GM06990 (cell line): Measurements from ENCODE around the gene TANGO2.

Experiments used
- DNase-seq: peaks from one replicate; pipeline ENCODE4 v3.0.0-alpha.2; 2011; ENCODE audit not compliant: insufficient read length; ENCODE audit errors: extremely low read depth
- H3K27me3 ChIP-seq: replicated peaks from 2 replicates; pipeline ENCODE4 v1.6.0; 2011; ENCODE audit warnings: low read length; ENCODE audit not compliant: control insufficient read depth, insufficient read depth
- H3K36me3 ChIP-seq: 2 replicates; pipeline ENCODE4 v1.5.1; 2011; ENCODE audit warnings: low read length; ENCODE audit not compliant: control insufficient read depth, insufficient read depth
- H3K4me3 ChIP-seq: replicated peaks from 2 replicates; pipeline ENCODE4 v1.5.1; 2011; ENCODE audit warnings: low read depth, mild to moderate bottlenecking, control low read depth, low read length
- TF ChIP-seq, protein P1 (sequence below): IDR thresholded peaks from 2 replicates; pipeline ENCODE4 v1.5.1; 2011; ENCODE audit warnings: low read length, control low read depth, mild to moderate bottlenecking, inconsistent platforms; ENCODE audit not compliant: insufficient read depth, poor library complexity, severe bottlenecking

Gene TANGO2

GRCh38 chr22:20026996-20027601, 6.2 kb downstream of the TANGO2 start:
- peaks cover 2% of the 10 kb centered on the region for H3K36me3 ChIP-seq
- DNase-seq, result no peak
- H3K4me3 ChIP-seq, result no peak overlapping the region
- no peaks in the 10 kb centered on the region for H3K27me3 ChIP-seq
- TF ChIP-seq, protein P1, sequence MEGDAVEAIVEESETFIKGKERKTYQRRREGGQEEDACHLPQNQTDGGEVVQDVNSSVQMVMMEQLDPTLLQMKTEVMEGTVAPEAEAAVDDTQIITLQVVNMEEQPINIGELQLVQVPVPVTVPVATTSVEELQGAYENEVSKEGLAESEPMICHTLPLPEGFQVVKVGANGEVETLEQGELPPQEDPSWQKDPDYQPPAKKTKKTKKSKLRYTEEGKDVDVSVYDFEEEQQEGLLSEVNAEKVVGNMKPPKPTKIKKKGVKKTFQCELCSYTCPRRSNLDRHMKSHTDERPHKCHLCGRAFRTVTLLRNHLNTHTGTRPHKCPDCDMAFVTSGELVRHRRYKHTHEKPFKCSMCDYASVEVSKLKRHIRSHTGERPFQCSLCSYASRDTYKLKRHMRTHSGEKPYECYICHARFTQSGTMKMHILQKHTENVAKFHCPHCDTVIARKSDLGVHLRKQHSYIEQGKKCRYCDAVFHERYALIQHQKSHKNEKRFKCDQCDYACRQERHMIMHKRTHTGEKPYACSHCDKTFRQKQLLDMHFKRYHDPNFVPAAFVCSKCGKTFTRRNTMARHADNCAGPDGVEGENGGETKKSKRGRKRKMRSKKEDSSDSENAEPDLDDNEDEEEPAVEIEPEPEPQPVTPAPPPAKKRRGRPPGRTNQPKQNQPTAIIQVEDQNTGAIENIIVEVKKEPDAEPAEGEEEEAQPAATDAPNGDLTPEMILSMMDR, result no peak

- TF ChIP-seq, protein P1, result peak; percentile 28
- Histone ChIP-seq H3K36me3 (peaks cover 4% of the 10 kb centered on the region), H3K4me3 (no peak overlapping the region), H3K27me3 (no peaks in the 10 kb centered on the region)
- no peak for DNase-seq
Observed at GRCh38 chr22:20027966-20028854, 7.3 kb downstream of the TANGO2 start.

DNA sequence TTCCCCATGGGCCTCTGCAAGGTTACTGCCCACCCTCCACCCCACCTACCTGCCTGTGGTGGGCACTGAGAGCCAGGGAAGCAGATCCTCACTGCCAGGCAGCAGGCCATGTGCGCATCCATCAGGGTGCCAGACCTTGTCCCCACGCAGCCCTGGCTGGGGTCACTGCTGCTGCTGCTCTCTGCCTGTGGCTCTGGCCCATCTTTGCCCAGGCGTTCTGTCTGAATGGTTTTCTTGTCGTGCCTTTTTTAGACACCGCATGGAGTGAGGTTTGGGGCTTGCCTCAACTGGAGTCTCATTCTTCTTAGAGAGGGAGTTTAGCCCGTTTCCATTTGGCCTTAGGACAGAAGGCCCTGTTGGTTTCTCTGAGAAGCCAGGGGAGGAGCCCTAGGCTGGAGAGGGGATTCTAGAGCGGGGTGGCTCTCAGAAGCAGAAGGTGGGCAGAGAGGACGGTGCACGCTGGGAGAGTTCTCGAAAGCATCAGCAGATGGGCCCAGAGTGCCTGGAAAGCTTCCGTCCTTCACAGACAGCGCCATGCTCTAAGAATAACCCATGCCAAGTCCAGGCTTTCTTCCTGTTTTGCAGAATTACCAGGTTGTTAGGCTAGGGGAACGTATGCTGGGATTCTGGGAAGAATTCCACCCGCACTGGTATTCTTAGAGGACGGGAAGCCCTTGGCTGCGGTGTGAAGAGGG, 8.1 kb downstream of the TANGO2 start:
- no peak overlapping the region for H3K4me3 ChIP-seq
- no peak for DNase-seq
- H3K27me3 ChIP-seq, result no peaks in the 10 kb centered on the region
- TF ChIP-seq, protein P1, result no peak
- peaks cover 4% of the 10 kb centered on the region for H3K36me3 ChIP-seq

DNA sequence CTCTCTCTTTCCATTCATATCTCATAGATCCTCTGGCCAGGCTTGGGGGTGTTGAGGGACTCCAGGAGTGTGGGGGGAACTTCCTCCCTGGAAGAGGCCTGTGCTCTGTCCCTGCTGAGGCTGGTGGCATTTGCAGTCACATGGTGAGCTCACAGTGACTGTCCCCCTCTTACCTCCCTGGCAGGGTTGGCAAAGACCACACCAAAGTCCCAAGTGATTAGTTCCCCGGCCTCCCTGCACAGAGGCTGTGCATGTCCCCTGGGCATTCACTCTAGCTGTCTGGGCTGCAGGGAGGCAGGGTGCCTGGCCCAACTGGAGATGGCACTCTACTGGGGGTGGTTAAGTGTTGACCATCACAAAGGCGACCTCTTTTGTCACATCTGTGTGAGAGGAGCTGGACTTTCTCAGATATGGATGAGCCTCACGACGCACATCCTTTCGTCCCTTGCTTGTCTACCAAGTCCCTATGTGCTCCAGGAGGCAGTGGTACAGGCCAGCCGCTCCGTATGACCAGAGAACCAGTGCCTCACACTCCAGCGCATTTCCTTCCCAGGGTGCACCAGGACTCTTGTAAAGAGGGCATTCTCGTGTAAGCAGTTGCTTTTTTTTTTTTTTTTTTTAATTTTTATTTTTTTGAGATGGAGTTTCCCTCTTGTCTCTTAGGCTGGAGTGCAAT, 8.8 kb downstream of the TANGO2 start:
- DNase-seq, result no peak
- H3K4me3 ChIP-seq, result no peak overlapping the region
- H3K36me3 ChIP-seq, result peaks cover 4% of the 10 kb centered on the region
- TF ChIP-seq, protein P1, result no peak
- H3K27me3 ChIP-seq, result no peaks in the 10 kb centered on the region

DNA sequence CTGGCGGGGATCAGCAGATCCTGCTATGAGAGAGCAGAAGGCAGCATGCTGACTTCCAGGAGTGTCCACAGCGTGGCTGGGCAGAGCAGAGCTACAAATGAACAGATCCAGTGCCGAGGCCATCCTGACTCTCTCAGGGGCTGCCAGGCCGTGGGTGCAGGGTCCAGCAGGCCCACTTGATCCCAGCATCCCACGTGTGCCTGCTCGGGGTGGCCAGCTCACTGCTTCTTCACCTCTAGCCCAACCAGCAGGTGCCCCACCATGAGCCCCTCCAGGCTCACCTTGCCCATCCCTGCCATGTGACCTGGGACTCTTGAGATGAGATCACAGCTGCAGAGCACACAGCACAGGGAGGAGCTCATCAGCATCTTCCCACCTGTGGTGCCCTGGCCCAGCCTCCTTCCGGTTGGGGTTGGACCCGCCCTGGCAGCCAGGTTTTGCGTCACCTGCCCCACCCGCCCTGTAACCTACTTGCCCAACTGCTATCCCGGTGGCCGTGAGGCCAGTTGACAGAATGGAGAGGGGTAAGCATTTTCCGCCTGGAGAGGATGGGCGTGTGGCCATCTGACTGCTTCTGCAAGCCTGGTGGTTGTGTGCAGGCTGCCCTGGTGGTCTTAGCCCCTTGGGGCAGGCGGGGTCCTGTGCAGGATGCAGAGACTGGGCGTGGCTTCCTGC, 11.0 kb downstream of the TANGO2 start:
- peak; percentile 61 for DNase-seq
- TF ChIP-seq, protein P1, result no peak
- Histone ChIP-seq H3K36me3 (peaks cover 2% of the 10 kb centered on the region; the same call in 1 of the 2 replicates), H3K27me3 (no peaks in the 10 kb centered on the region), H3K4me3 (no peak overlapping the region)
